ENCODE data around the gene STMN3.

DNA sequence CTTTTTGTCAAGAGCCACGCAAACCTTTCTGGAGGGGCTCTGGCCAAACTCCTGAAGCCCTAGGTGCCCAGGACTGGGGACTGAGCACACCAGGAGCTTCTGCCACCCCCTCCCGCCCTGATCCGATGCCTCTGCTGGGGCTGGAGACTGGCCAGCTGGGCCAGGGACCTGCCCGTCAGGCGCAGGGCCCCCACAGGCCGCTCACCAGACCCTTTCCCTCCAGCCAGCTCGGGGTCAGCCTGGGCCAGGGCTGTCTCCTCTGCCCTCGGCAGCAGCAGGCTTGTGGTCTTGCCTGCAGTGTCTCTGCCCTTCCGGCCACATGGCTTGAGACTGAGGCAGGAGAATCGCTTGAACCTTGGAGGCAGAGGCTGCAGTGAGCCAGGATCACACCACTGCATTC, 19.4 kb upstream of the STMN3 start:
- TF ChIP-seq ELF4 (IDR thresholded peaks at IDR 0.05) (no peak), BHLHE40 (IDR thresholded peaks at IDR 0.05; ENCODE audit: borderline replicate concordance) (no peak), CTBP1 (IDR thresholded peaks at IDR 0.05; ENCODE audit: borderline replicate concordance) (no peak), SP1 (IDR thresholded peaks at IDR 0.05) (no peak), SUZ12 (IDR thresholded peaks at IDR 0.05) (no peak), HDGF (IDR thresholded peaks at IDR 0.05; ENCODE audit: borderline replicate concordance) (no peak), LEF1 (IDR thresholded peaks at IDR 0.05; ENCODE audit: borderline replicate concordance) (no peak), ZNF384 (IDR thresholded peaks at IDR 0.05) (no peak), FOXA1 (IDR thresholded peaks at IDR 0.05) (no peak)
- TF ChIP-seq, protein P1, sequence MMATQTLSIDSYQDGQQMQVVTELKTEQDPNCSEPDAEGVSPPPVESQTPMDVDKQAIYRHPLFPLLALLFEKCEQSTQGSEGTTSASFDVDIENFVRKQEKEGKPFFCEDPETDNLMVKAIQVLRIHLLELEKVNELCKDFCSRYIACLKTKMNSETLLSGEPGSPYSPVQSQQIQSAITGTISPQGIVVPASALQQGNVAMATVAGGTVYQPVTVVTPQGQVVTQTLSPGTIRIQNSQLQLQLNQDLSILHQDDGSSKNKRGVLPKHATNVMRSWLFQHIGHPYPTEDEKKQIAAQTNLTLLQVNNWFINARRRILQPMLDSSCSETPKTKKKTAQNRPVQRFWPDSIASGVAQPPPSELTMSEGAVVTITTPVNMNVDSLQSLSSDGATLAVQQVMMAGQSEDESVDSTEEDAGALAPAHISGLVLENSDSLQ (IDR thresholded peaks at IDR 0.05): no peak
